ENCODE results near the gene MYOZ2. TPM values are rescaled to one million over a fixed set of nuclear protein-coding genes. Genes with fewer than 3 reads are reported as not detected.
A peak's percentile ranks its signal among the peaks of the same experiment; 100 is the strongest.

MYOZ2 gene
- total and polyA plus RNA-seq, 2 of the 4 experiments (the other 2 are of a cell fraction) = 0.17 to 0.18 TPM

DNA sequence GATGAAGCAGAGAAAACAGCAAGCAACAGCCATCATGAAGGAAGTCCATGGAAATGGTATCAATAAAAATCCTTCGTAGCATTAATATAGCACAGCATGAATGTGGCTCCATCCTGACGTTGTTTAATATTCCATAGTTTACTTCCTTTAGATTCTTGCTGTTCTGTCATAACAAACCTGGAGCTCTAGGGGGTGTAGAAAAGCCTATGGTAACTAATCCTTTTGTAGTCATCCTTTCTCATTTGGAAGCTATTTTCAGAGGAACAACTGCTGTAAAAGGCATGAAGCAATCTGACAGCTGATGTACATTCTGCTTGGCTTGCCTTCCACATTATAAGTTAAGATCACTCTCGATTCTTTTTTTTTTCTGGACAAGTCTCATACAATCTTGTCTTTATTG lies 914 bp downstream of the MYOZ2 start:
- H3K27me3 ChIP-seq (ENCODE audit: control insufficient read depth, insufficient read depth, low read length) = no peaks in the 10 kb centered on the region
- ChIA-PET POLR2A (ENCODE audit: unreplicated experiment) (no interaction called here), CTCF (interaction anchor here (0.8 kb wide), 1 partner anchor 95 kb away, joined by 3 read pairs; no protein-coding TSS in a partner anchor)
- no peak overlapping the region for H2AK9ac ChIP-seq (replicated peaks; ENCODE audit: low read depth, low read length, poor library complexity)
- H2AFZ ChIP-seq (replicated peaks; ENCODE audit: low read length, poor library complexity) = no peak overlapping the region
- intact Hi-C loops (cut with micrococcal nuclease) = loop anchor here (10.0 kb wide), 1 partner anchor 2002 kb away; no protein-coding TSS in a partner anchor
- H3K9ac ChIP-seq (ENCODE audit: low read depth, low read length) = no peak overlapping the region
- DNase-seq (peak; percentile 17), ATAC-seq (ENCODE audit: low read depth) (peak; percentile 27; the same call in 1 of the 2 replicates)
- no TSS peak for BruUV-seq (replicated peaks)
- no peaks in the 10 kb centered on the region for H3K36me3 ChIP-seq (ENCODE audit: control insufficient read depth, insufficient read depth, low read length)
- H2BK5ac ChIP-seq (ENCODE audit: low read depth, low read length, poor library complexity, severe bottlenecking) = no peak overlapping the region
- 60% methylated on average over 1 of the region's 3 CpGs; no CpG with 5 or more reads in 1 of the 2 experiments for WGBS, 2 experiments (ENCODE audit: extremely low coverage in 2 of 2, insufficient read length in 1 of 2)
- H2BK20ac ChIP-seq (ENCODE audit: low read depth, low read length) = peak overlapping the region; percentile 29; the same call in 1 of the 2 replicates
- H3K4me3 ChIP-seq (ENCODE audit: insufficient read depth, low read depth, low read length) = no peak overlapping the region
- no peaks in the 10 kb centered on the region for H3K9me1 ChIP-seq (ENCODE audit: insufficient read depth, low read length)
- TF ChIP-seq POLR2A (IDR thresholded peaks at IDR 0.05; ENCODE audit: low read depth, low read length) (no peak), MAZ (IDR thresholded peaks at IDR 0.05; ENCODE audit: borderline replicate concordance, low read depth, low read length) (no peak), RAD21 (IDR thresholded peaks at IDR 0.05; ENCODE audit: low read length) (no peak), MAFK (IDR thresholded peaks at IDR 0.05; ENCODE audit: low read depth, low read length) (no peak), SMC3 (IDR thresholded peaks at IDR 0.05; ENCODE audit: low read depth, low read length) (no peak), MXI1 (IDR thresholded peaks at IDR 0.05; ENCODE audit: borderline replicate concordance, low read depth, low read length) (no peak), NFE2L2 (IDR thresholded peaks at IDR 0.05; ENCODE audit: low read depth, low read length) (no peak), BHLHE40 (IDR thresholded peaks at IDR 0.05; ENCODE audit: low read depth, low read length) (no peak)
- TF ChIP-seq, protein P1, sequence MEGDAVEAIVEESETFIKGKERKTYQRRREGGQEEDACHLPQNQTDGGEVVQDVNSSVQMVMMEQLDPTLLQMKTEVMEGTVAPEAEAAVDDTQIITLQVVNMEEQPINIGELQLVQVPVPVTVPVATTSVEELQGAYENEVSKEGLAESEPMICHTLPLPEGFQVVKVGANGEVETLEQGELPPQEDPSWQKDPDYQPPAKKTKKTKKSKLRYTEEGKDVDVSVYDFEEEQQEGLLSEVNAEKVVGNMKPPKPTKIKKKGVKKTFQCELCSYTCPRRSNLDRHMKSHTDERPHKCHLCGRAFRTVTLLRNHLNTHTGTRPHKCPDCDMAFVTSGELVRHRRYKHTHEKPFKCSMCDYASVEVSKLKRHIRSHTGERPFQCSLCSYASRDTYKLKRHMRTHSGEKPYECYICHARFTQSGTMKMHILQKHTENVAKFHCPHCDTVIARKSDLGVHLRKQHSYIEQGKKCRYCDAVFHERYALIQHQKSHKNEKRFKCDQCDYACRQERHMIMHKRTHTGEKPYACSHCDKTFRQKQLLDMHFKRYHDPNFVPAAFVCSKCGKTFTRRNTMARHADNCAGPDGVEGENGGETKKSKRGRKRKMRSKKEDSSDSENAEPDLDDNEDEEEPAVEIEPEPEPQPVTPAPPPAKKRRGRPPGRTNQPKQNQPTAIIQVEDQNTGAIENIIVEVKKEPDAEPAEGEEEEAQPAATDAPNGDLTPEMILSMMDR (conservative IDR thresholded peaks at IDR 0.05; ENCODE audit: low read depth, low read length) = no peak
- H3K18ac ChIP-seq (ENCODE audit: low read depth, low read length) = peak overlapping the region; percentile 33; the same call in 1 of the 2 replicates
- no peak overlapping the region for H2BK120ac ChIP-seq (ENCODE audit: low read depth, low read length)
- H4K20me1 ChIP-seq (ENCODE audit: insufficient read depth, low read length) = no peaks in the 10 kb centered on the region
- no peak overlapping the region for H3K4ac ChIP-seq (ENCODE audit: low read depth, low read length)
- no peak overlapping the region for H3K23ac ChIP-seq (ENCODE audit: low read depth, low read length)
- H3K14ac ChIP-seq (replicated peaks; ENCODE audit: low read depth, low read length) = no peak overlapping the region
- no peak overlapping the region for H3K27ac ChIP-seq (ENCODE audit: insufficient read depth, low read length)
- dilution Hi-C loops (cut with HindIII; ENCODE audit: low sequenced_read_pairs, unreplicated experiment) = no loop called here
- no peaks in the 10 kb centered on the region for H3K9me3 ChIP-seq (ENCODE audit: control insufficient read depth, insufficient read depth, low read length)
- H4K5ac ChIP-seq (ENCODE audit: low read depth, low read length) = no peak overlapping the region
- H4K8ac ChIP-seq (ENCODE audit: low read depth in 2 of 2, low read length in 2 of 2) = no peak overlapping the region
- in situ Hi-C loops (cut with MboI; ENCODE audit: low sequenced_read_pairs) = no loop called here
- no peak overlapping the region for H4K91ac ChIP-seq (ENCODE audit: insufficient read depth, low read depth, low read length)
- H3K4me1 ChIP-seq (ENCODE audit: control insufficient read depth, insufficient read depth, low read length) = peaks cover 7% of the 10 kb centered on the region; the same call in 1 of the 2 replicates
- no peak overlapping the region for H2BK15ac ChIP-seq (ENCODE audit: low read depth, low read length)
- no peak overlapping the region for H3K56ac ChIP-seq (ENCODE audit: extremely low read depth, insufficient read depth, low read length)
- H2AK5ac ChIP-seq (ENCODE audit: low read depth, low read length) = no peak overlapping the region
- H3K79me1 ChIP-seq (ENCODE audit: low read depth in 1 of 2, low read length in 2 of 2) = no peaks in the 10 kb centered on the region
- H3K4me2 ChIP-seq (ENCODE audit: low read depth, low read length) = no peak overlapping the region
